NCI-H510A (cell line): ENCODE results near the gene TAAR6.
"Not testable (repeated sequence)": the region's sequence is repeated elsewhere in the genome, so short reads cannot be mapped to it uniquely, and the experiment has no call there.

Experiments used
- DNase-seq: peaks from one replicate; lab custom pipeline; 2025; lab: John Stamatoyannopoulos, UW

Gene TAAR6

GRCh38 chr6:132570221-132570777 is at the start of gene TAAR6:
TAAR6 (plus strand) TSS chr6:132570322; CDS start chr6:132570322, 0 bp downstream.
- no peak for DNase-seq

GRCh38 chr6:132520953-132521352 is 49.2 kb upstream of the TAAR6 start:
- no peak for DNase-seq

- DNase-seq, result no peak
These were observed 45.5 kb upstream of the TAAR6 start for GRCh38 chr6:132524646-132525045.

- no peak for DNase-seq
These were observed 44.3 kb upstream of the TAAR6 start for GRCh38 chr6:132525866-132526265.

- DNase-seq, result no peak
These were observed 43.7 kb upstream of the TAAR6 start for GRCh38 chr6:132526461-132526860.

- no peak for DNase-seq
These were observed 42.3 kb upstream of the TAAR6 start for GRCh38 chr6:132527791-132528190.

- peak; percentile 2 for DNase-seq
These were observed 39.7 kb upstream of the TAAR6 start for GRCh38 chr6:132530293-132530974.

GRCh38 chr6:132534546-132534945 is 35.6 kb upstream of the TAAR6 start:
- DNase-seq, result not testable (repeated sequence)

- no peak for DNase-seq
These were observed 33.0 kb upstream of the TAAR6 start for GRCh38 chr6:132537145-132537544.

- no peak for DNase-seq
These were observed 32.1 kb upstream of the TAAR6 start, which contains the start of gene TAAR9 for GRCh38 chr6:132537977-132538376. TAAR9 (plus strand) TSS chr6:132538277; CDS start chr6:132538290, 13 bp downstream.

- no peak for DNase-seq
These were observed 25.3 kb upstream of the TAAR6 start for GRCh38 chr6:132544826-132545225.

- no peak for DNase-seq
These were observed 21.2 kb upstream of the TAAR6 start for GRCh38 chr6:132548746-132549463.

- DNase-seq, result no peak
These were observed 18.9 kb upstream of the TAAR6 start for GRCh38 chr6:132551214-132551613.

- no peak for DNase-seq
These were observed 17.8 kb upstream of the TAAR6 start, which contains the start of gene TAAR8 for GRCh38 chr6:132552372-132552771. TAAR8 (plus strand) TSS chr6:132552672; CDS start chr6:132552693, 21 bp downstream.

- not testable (repeated sequence) for DNase-seq
These were observed 10.0 kb upstream of the TAAR6 start for GRCh38 chr6:132560087-132560486.

GRCh38 chr6:132566404-132566803 is 3.7 kb upstream of the TAAR6 start:
- no peak for DNase-seq

- DNase-seq, result no peak
These were observed 2.6 kb upstream of the TAAR6 start for GRCh38 chr6:132567566-132567965.

- no peak for DNase-seq
These were observed 1.5 kb upstream of the TAAR6 start for GRCh38 chr6:132568611-132569010.

- no peak for DNase-seq
These were observed 952 bp upstream of the TAAR6 start for GRCh38 chr6:132569170-132569569.

GRCh38 chr6:132571774-132572173 is 1.7 kb downstream of the TAAR6 start:
- DNase-seq, result no peak

- DNase-seq, result no peak
These were observed 14.6 kb downstream of the TAAR6 start for GRCh38 chr6:132584698-132585097.

GRCh38 chr6:132587424-132587823 is 17.3 kb downstream of the TAAR6 start:
- no peak for DNase-seq

- DNase-seq, result no peak
These were observed 19.3 kb downstream of the TAAR6 start, which contains the start of gene TAAR5 for GRCh38 chr6:132589454-132589853. TAAR5 (minus strand) TSS chr6:132589741; CDS start chr6:132589686, 55 bp downstream.
